ENCODE results near the gene WDFY4. TPM values are rescaled to one million over a fixed set of nuclear protein-coding genes. Genes with fewer than 3 reads are reported as not detected.

Gene WDFY4
- total and polyA plus RNA-seq, 2 of the 4 experiments (the other 2 are of a cell fraction), result not detected

DNA sequence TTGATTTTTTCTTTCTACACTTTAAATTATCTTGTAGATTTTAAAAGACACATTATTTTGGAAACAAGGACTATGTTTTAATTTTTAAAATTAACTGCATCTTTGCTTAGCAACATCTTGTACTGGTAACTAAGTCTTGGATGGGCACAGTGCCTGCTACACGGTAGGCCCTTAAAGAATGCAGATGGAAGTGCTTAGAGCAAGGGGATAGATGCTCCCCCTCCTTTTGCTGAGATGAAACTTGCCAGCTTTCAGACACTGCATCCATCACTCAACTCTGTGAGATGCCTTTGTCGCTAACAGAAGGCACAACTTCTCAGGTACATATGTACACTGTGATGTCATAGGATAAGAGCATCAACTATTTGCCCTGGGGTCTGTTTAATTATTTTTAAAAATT, 151.1 kb downstream of the WDFY4 start:
- Histone ChIP-seq H3K9me3 (ENCODE audit: control insufficient read depth, insufficient read depth, low read length) (no peaks in the 10 kb centered on the region), H4K20me1 (ENCODE audit: insufficient read depth, low read length) (no peaks in the 10 kb centered on the region), H3K4me2 (ENCODE audit: low read depth, low read length) (no peak overlapping the region), H4K91ac (ENCODE audit: insufficient read depth, low read depth, low read length) (no peak overlapping the region), H2BK20ac (ENCODE audit: low read depth, low read length) (no peak overlapping the region), H3K4me1 (ENCODE audit: control insufficient read depth, insufficient read depth, low read length) (no peaks in the 10 kb centered on the region), H2AFZ (replicated peaks; ENCODE audit: low read length, poor library complexity) (no peak overlapping the region), H3K27me3 (ENCODE audit: control insufficient read depth, insufficient read depth, low read length) (peaks cover 9% of the 10 kb centered on the region), H3K4me3 (ENCODE audit: insufficient read depth, low read depth, low read length) (no peak overlapping the region), H3K9ac (ENCODE audit: low read depth, low read length) (no peak overlapping the region), H3K36me3 (ENCODE audit: control insufficient read depth, insufficient read depth, low read length) (no peaks in the 10 kb centered on the region), H2BK5ac (ENCODE audit: low read depth, low read length, poor library complexity, severe bottlenecking) (no peak overlapping the region), H4K8ac (ENCODE audit: low read depth in 2 of 2, low read length in 2 of 2) (no peak overlapping the region), H3K56ac (ENCODE audit: extremely low read depth, insufficient read depth, low read length) (no peak overlapping the region), H3K18ac (ENCODE audit: low read depth, low read length) (no peak overlapping the region), H3K79me1 (ENCODE audit: low read depth in 1 of 2, low read length in 2 of 2) (no peaks in the 10 kb centered on the region), H3K27ac (ENCODE audit: insufficient read depth, low read length) (no peak overlapping the region), H2AK9ac (replicated peaks; ENCODE audit: low read depth, low read length, poor library complexity) (no peak overlapping the region), H4K5ac (ENCODE audit: low read depth, low read length) (no peak overlapping the region), H3K4ac (ENCODE audit: low read depth, low read length) (no peak overlapping the region), H2BK15ac (ENCODE audit: low read depth, low read length) (no peak overlapping the region), H3K9me1 (ENCODE audit: insufficient read depth, low read length) (no peaks in the 10 kb centered on the region), H2AK5ac (ENCODE audit: low read depth, low read length) (no peak overlapping the region), H3K14ac (replicated peaks; ENCODE audit: low read depth, low read length) (no peak overlapping the region), H3K23ac (ENCODE audit: low read depth, low read length) (no peak overlapping the region), H2BK120ac (ENCODE audit: low read depth, low read length) (no peak overlapping the region)
- no peak for ATAC-seq (ENCODE audit: low read depth)
- dilution Hi-C loops (cut with HindIII; ENCODE audit: low sequenced_read_pairs, unreplicated experiment), result no loop called here
- WGBS, 2 experiments (ENCODE audit: extremely low coverage in 2 of 2, insufficient read length in 1 of 2), result no CpG with 5 or more reads among the region's 2 CpGs
- in situ Hi-C loops (cut with MboI; ENCODE audit: low sequenced_read_pairs), result no loop called here
- ChIA-PET CTCF (interaction anchor here (0.7 kb wide), 1 partner anchor 32 kb away, joined by 3 read pairs; no protein-coding TSS in a partner anchor), POLR2A (ENCODE audit: unreplicated experiment) (no interaction called here)
- intact Hi-C loops (cut with micrococcal nuclease), result no loop called here
- DNase-seq, result no peak
- BruUV-seq (replicated peaks), result no TSS peak
- TF ChIP-seq MXI1 (IDR thresholded peaks at IDR 0.05; ENCODE audit: borderline replicate concordance, low read depth, low read length) (no peak), BHLHE40 (IDR thresholded peaks at IDR 0.05; ENCODE audit: low read depth, low read length) (no peak), RCOR1 (IDR thresholded peaks at IDR 0.05; ENCODE audit: insufficient replicate concordance, low read length) (no peak), RAD21 (IDR thresholded peaks at IDR 0.05; ENCODE audit: low read length) (no peak), SMC3 (IDR thresholded peaks at IDR 0.05; ENCODE audit: low read depth, low read length) (no peak)
- TF ChIP-seq, protein P1, sequence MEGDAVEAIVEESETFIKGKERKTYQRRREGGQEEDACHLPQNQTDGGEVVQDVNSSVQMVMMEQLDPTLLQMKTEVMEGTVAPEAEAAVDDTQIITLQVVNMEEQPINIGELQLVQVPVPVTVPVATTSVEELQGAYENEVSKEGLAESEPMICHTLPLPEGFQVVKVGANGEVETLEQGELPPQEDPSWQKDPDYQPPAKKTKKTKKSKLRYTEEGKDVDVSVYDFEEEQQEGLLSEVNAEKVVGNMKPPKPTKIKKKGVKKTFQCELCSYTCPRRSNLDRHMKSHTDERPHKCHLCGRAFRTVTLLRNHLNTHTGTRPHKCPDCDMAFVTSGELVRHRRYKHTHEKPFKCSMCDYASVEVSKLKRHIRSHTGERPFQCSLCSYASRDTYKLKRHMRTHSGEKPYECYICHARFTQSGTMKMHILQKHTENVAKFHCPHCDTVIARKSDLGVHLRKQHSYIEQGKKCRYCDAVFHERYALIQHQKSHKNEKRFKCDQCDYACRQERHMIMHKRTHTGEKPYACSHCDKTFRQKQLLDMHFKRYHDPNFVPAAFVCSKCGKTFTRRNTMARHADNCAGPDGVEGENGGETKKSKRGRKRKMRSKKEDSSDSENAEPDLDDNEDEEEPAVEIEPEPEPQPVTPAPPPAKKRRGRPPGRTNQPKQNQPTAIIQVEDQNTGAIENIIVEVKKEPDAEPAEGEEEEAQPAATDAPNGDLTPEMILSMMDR (conservative IDR thresholded peaks at IDR 0.05; ENCODE audit: low read depth, low read length), result no peak
- TF ChIP-seq, protein P2, sequence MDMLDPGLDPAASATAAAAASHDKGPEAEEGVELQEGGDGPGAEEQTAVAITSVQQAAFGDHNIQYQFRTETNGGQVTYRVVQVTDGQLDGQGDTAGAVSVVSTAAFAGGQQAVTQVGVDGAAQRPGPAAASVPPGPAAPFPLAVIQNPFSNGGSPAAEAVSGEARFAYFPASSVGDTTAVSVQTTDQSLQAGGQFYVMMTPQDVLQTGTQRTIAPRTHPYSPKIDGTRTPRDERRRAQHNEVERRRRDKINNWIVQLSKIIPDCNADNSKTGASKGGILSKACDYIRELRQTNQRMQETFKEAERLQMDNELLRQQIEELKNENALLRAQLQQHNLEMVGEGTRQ (IDR thresholded peaks at IDR 0.05; ENCODE audit: low read depth, low read length), result no peak

Data from IMR-90 (cell line).